VCaP (cell line): Measurements from ENCODE around the gene RASGRF2.

ENCODE experiments used
- H3K27ac ChIP-seq: fragments of 450-650 bp; 2 replicates; pipeline ENCODE4 v1.5.1; 2017
- TF ChIP-seq, protein P1 (sequence below): fragments of 450-650 bp; conservative IDR thresholded peaks from 2 replicates; pipeline ENCODE4 v1.5.1; 2017; ENCODE audit warnings: mild to moderate bottlenecking, moderate library complexity

The RASGRF2 gene

DNA sequence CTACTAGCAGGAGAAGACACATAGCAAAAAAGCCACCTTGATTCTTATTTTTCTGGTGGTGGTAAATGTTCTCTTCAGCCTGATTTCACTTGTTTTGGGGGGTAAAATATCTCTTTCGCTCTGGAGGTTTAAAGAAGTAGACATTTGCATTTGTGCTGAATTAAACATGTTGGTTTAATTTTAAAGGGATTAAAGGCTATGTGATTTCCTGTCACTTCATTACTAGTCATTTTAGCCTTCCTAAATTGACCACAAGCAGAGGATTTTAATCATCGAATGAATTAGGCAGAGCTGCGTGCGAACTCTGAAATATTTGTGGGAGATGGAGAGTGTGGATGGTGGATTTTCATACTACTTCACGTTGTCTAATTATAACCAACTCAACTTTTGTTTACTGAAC lies 4.8 kb downstream of the RASGRF2 start:
- no peak overlapping the region for H3K27ac ChIP-seq
- TF ChIP-seq, protein P1, sequence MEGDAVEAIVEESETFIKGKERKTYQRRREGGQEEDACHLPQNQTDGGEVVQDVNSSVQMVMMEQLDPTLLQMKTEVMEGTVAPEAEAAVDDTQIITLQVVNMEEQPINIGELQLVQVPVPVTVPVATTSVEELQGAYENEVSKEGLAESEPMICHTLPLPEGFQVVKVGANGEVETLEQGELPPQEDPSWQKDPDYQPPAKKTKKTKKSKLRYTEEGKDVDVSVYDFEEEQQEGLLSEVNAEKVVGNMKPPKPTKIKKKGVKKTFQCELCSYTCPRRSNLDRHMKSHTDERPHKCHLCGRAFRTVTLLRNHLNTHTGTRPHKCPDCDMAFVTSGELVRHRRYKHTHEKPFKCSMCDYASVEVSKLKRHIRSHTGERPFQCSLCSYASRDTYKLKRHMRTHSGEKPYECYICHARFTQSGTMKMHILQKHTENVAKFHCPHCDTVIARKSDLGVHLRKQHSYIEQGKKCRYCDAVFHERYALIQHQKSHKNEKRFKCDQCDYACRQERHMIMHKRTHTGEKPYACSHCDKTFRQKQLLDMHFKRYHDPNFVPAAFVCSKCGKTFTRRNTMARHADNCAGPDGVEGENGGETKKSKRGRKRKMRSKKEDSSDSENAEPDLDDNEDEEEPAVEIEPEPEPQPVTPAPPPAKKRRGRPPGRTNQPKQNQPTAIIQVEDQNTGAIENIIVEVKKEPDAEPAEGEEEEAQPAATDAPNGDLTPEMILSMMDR = no peak

DNA sequence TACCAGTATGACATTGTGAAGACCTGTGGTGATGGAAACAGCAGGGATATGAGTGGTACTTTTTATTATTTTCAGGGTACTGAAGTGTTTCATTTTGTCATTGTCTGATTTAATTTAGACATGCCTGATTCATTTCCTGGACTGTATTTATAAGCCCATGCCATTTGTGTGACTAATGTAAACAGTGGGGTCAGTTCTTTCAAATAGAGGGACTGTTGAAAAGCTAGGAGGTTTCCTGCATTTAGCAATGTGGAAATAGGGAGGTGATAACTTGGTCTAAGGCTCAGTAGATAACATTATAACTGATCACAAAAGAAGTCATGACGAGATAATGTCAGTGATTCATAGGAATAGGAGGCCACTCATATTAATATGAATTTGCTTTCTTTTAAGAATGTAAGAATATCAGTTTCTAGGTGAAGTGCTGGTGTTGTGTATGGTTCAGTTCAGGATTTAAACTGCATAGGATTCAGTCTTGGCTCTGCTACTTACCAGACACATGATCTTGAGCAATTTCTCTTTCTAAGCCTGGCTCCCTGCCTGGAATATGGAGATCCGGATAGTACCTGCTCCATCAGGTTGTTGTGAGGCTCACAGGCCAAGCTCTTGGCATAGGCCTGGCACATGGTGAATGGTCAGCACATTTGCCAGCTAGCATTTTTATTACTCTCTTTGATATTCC lies 7.5 kb downstream of the RASGRF2 start:
- TF ChIP-seq, protein P1 = no peak
- peak overlapping the region; percentile 31; the same call in 1 of the 2 replicates for H3K27ac ChIP-seq

DNA sequence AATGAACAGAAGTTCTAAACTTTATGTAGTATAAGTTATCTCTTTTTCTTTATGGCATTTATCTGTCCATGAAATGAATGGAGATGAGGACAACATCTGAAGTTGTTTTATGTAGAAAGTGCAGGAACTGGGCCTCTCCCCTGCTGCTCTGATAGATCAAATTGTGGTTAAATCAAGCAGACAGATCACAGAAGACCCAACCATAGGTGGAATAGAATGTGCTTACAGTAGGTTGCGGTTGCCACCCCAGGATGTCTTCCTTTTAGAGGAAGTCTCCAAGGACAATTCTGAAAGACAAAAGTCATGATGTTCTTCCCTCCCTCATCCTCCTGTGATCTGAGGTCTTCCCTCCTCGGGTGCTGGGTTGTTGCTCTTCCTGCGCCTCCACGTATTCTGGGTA lies 12.9 kb downstream of the RASGRF2 start:
- no peak overlapping the region for H3K27ac ChIP-seq
- TF ChIP-seq, protein P1 = no peak

DNA sequence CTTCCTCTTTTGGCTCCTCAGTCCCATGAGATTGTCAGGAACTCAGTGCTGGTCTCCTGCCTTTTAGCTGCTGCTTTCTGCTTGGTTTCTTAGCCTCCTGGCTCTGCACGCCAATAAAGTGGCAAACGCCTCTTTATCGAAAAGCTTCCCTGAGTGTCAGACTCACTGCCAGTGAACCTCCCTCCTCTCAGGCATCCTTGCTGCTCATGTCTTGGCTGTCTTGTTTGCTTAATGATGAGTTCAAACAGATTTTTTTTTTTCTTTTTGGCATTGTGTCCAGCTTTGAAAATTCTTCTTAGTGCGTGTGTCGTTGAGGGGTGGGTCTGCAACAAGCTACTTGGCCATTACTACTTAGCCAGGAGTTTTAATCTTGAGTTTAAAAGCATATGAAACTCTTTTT lies 14.9 kb downstream of the RASGRF2 start:
- peak overlapping the region; percentile 16; the same call in 1 of the 2 replicates for H3K27ac ChIP-seq
- TF ChIP-seq, protein P1 = no peak

DNA sequence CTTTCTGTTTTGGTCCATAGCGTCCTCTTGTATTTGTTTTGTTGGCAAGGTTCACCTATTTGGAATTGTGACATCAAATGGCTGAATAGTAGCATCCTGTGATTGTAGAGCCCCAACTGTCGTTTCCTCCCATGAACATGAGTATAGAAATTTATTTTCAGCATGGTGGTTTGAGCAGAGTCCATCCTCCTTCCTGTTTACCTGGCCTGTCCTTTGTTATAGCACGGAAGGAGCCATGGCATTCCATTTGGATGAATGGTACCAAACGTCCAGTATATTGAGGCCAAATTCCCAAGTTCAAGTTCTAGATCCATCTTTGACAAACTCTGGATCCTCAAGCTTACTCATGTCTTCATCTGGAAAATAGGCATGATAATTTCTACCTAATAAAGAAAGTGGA lies 16.8 kb downstream of the RASGRF2 start:
- TF ChIP-seq, protein P1 = no peak
- no peak overlapping the region for H3K27ac ChIP-seq

DNA sequence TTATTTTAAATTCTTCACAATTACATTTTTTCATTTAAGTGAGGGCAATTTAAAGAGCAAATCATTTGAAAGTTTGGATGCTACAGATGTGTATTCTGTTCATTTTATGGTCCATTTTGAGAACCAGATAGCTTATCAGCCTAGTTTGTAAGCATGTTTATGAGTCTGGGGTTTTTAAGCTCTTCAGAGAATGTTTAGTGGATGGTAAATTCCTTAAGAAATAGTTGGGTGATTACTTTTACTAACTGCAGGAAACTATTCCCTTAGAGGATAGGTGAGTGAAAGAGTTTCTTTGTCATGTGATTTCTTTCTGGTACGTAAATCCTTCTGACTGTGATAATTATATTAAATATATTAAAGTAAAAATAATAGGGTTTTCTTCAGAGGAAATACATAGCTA lies 17.6 kb downstream of the RASGRF2 start:
- TF ChIP-seq, protein P1 = no peak
- H3K27ac ChIP-seq = no peak overlapping the region

DNA sequence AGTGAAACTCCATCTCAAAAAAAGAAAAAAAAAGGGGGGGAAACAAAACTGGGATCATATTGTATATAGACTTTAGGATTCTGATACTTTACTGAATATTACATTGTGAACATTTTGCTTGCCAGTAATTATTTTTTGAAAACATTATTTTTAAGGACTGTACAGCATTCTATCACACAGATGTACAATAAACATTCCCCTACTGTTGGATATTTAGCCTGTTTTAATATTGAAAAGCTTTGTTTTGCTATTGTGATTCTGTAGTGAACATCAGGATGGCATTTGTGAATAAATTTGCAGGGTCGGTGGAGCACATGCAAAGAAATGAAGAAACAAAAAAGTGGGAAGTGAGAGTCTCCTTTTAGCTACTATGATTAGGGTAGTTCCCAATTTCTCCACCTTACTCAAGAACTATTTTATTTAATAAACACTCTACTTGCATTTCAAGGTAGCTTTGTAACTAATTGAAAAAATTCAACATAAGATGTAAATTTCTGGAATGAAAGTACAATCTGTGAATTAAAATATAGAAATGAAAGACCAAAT lies 18.7 kb downstream of the RASGRF2 start:
- H3K27ac ChIP-seq = no peak overlapping the region
- TF ChIP-seq, protein P1 = no peak
